Neural progenitor cell (in vitro differentiated cells): ENCODE results near the gene IGFBP6. TPM values are rescaled to one million over a fixed set of nuclear protein-coding genes. Genes with fewer than 3 reads are reported as not detected.

ENCODE experiments used
- DNase-seq: peaks from one replicate; pipeline ENCODE4 v3.0.0-alpha.2; 2016; ENCODE audit warnings: low spot score
- H2AFZ ChIP-seq: fragments of 200-600 bp; sonication (generic); replicated peaks from 2 replicates; pipeline ENCODE4 v1.6.1; 2016; ENCODE audit warnings: antibody characterized with exemption
- H3F3A ChIP-seq: fragments of 200-600 bp; sonication (generic); 2 replicates; pipeline ENCODE4 v1.6.1; 2016; ENCODE audit warnings: antibody characterized with exemption, low read depth
- H3K27ac ChIP-seq: fragments of 200-600 bp; sonication (generic); 2 replicates; pipeline ENCODE4 v1.5.1; 2016; ENCODE audit warnings: mild to moderate bottlenecking
- H3K27me3 ChIP-seq: fragments of 200-600 bp; sonication (generic); 2 replicates; pipeline ENCODE4 v1.6.1; 2016; ENCODE audit warnings: mild to moderate bottlenecking, moderate library complexity
- H3K36me3 ChIP-seq: fragments of 200-600 bp; sonication (generic); 2 replicates; pipeline ENCODE4 v1.5.1; 2016
- H3K4me1 ChIP-seq: fragments of 200-600 bp; sonication (generic); 2 replicates; pipeline ENCODE4 v1.6.1; 2016; ENCODE audit warnings: mixed run types
- H3K4me2 ChIP-seq: fragments of 200-600 bp; sonication (generic); 2 replicates; pipeline ENCODE4 v1.6.1; 2016
- H3K4me3 ChIP-seq: fragments of 200-600 bp; sonication (generic); 2 replicates; pipeline ENCODE4 v1.5.1; 2016
- H3K79me2 ChIP-seq: fragments of 200-600 bp; sonication (generic); 2 replicates; pipeline ENCODE4 v1.6.1; 2016; ENCODE audit warnings: low read depth
- H3K9ac ChIP-seq: fragments of 200-600 bp; sonication (generic); 2 replicates; pipeline ENCODE4 v1.6.1; 2016
- H3K9me3 ChIP-seq: fragments of 200-600 bp; sonication (generic); 2 replicates; pipeline ENCODE4 v1.5.1; 2016; ENCODE audit warnings: low read depth
- H4K20me1 ChIP-seq: fragments of 200-600 bp; sonication (generic); 2 replicates; pipeline ENCODE4 v1.6.1; 2016; ENCODE audit warnings: low read depth
- H3K27ac Mint-ChIP-seq: 3 replicates; pipeline ENCODE4 v1.8.0; 2021; ENCODE audit warnings: mixed read lengths
- H3K27me3 Mint-ChIP-seq: 2 replicates; pipeline ENCODE4 v1.8.0; 2022; ENCODE audit warnings: low read depth, mild to moderate bottlenecking, inconsistent platforms, moderate library complexity, mixed read lengths; ENCODE audit not compliant: insufficient read depth
- H3K36me3 Mint-ChIP-seq: 3 replicates; pipeline ENCODE4 v1.8.0; 2021; ENCODE audit warnings: mixed read lengths
- H3K4me1 Mint-ChIP-seq: 3 replicates; pipeline ENCODE4 v1.8.0; 2021; ENCODE audit warnings: mixed read lengths
- H3K4me3 Mint-ChIP-seq: 3 replicates; pipeline ENCODE4 v1.8.0; 2021; ENCODE audit warnings: mild to moderate bottlenecking, moderate library complexity, mixed read lengths
- H3K9me3 Mint-ChIP-seq: 3 replicates; pipeline ENCODE4 v1.8.0; 2020; ENCODE audit warnings: mixed read lengths
- EZH2 ChIP-seq: fragments of 200-600 bp; sonication (generic); IDR thresholded peaks from 2 replicates; pipeline ENCODE4 v1.6.1; 2017; ENCODE audit warnings: antibody characterized with exemption, mild to moderate bottlenecking, moderate library complexity
- EZH2phosphoT487 ChIP-seq: fragments of 200-600 bp; sonication (generic); IDR thresholded peaks from 2 replicates; pipeline ENCODE4 v1.6.1; 2017; ENCODE audit warnings: antibody characterized with exemption
- total RNA-seq: library from RNA; depleted of rRNA; stranded (reverse); fragments of >200 nt; gene quantifications from 2 replicates; pipeline ENCODE4 v1.2.3, GENCODE V29; 2015; ENCODE audit warnings: low replicate concordance
- TF ChIP-seq, protein P1 (sequence below): fragments of 200-600 bp; sonication (generic); IDR thresholded peaks from 2 replicates; pipeline ENCODE4 v1.5.1; 2017; ENCODE audit warnings: antibody characterized with exemption, mild to moderate bottlenecking

The IGFBP6 gene
- total RNA-seq, 1 donor from 2014 or later: 2.6 TPM

DNA sequence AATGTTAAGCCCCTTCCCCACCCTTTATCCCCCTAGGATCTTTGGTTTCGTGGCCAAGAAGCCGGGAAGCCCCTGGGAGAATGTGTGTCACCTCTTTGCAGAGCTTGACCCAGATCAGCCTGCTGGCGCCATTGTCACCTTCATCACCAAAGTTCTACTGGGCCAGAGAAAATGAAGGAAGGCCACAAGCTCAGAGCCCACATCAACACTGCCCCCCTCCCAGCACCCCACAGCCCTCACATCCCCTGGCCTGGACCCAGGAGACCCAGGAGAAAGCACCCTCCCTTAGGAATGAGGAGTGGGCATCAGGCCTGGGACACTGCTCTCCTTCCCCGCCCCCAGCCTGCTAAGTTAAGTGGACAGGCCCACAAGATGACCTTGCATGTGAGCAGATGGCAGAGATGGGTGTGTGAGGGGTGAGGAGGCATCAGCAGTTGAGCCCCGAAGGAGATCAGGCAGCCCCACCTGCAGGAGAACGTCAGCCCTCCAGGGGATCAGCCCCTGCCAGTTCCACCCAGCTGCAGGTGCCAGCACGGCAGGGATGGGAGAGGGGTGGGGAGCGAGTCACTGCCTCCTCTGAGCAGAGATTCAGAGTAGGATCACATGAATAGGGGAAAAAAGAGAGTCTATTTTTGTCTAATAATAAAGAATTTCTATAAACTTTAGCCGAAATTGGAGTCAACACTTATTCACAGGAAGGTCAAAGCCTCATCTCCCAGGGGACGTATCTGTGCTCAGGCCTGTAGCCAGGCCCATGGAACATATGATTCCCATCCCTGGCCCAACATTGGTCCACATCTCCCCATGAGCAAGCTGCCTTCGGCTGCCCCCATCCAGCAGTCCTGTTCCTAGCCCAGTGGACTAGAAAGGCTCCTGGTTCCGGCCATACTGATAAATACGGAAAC, 33.5 kb upstream of the IGFBP6 start:
- H3K4me1 ChIP-seq: no peaks in the 10 kb centered on the region
- H3K9me3 Mint-ChIP-seq: no peaks in the 10 kb centered on the region
- peaks cover 8% of the 10 kb centered on the region for H3K27me3 Mint-ChIP-seq
- no peak overlapping the region for H3K4me3 Mint-ChIP-seq
- H3K36me3 Mint-ChIP-seq: no peaks in the 10 kb centered on the region
- no peak overlapping the region for H3K27ac Mint-ChIP-seq
- no peak overlapping the region for H3K9ac ChIP-seq
- no peaks in the 10 kb centered on the region for H3K79me2 ChIP-seq
- no peak overlapping the region for H3K4me2 ChIP-seq
- H3K27me3 ChIP-seq: no peaks in the 10 kb centered on the region
- no peaks in the 10 kb centered on the region for H3F3A ChIP-seq
- peaks cover 3% of the 10 kb centered on the region for H3K4me1 Mint-ChIP-seq
- DNase-seq: no peak
- H3K27ac ChIP-seq: no peak overlapping the region
- H4K20me1 ChIP-seq: no peaks in the 10 kb centered on the region
- H3K9me3 ChIP-seq: no peaks in the 10 kb centered on the region
- no peaks in the 10 kb centered on the region for H3K36me3 ChIP-seq
- H2AFZ ChIP-seq: no peak overlapping the region
- TF ChIP-seq EZH2: no peak
- TF ChIP-seq, protein P1, sequence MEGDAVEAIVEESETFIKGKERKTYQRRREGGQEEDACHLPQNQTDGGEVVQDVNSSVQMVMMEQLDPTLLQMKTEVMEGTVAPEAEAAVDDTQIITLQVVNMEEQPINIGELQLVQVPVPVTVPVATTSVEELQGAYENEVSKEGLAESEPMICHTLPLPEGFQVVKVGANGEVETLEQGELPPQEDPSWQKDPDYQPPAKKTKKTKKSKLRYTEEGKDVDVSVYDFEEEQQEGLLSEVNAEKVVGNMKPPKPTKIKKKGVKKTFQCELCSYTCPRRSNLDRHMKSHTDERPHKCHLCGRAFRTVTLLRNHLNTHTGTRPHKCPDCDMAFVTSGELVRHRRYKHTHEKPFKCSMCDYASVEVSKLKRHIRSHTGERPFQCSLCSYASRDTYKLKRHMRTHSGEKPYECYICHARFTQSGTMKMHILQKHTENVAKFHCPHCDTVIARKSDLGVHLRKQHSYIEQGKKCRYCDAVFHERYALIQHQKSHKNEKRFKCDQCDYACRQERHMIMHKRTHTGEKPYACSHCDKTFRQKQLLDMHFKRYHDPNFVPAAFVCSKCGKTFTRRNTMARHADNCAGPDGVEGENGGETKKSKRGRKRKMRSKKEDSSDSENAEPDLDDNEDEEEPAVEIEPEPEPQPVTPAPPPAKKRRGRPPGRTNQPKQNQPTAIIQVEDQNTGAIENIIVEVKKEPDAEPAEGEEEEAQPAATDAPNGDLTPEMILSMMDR: no peak
- TF ChIP-seq EZH2phosphoT487: no peak
- H3K4me3 ChIP-seq: no peak overlapping the region

DNA sequence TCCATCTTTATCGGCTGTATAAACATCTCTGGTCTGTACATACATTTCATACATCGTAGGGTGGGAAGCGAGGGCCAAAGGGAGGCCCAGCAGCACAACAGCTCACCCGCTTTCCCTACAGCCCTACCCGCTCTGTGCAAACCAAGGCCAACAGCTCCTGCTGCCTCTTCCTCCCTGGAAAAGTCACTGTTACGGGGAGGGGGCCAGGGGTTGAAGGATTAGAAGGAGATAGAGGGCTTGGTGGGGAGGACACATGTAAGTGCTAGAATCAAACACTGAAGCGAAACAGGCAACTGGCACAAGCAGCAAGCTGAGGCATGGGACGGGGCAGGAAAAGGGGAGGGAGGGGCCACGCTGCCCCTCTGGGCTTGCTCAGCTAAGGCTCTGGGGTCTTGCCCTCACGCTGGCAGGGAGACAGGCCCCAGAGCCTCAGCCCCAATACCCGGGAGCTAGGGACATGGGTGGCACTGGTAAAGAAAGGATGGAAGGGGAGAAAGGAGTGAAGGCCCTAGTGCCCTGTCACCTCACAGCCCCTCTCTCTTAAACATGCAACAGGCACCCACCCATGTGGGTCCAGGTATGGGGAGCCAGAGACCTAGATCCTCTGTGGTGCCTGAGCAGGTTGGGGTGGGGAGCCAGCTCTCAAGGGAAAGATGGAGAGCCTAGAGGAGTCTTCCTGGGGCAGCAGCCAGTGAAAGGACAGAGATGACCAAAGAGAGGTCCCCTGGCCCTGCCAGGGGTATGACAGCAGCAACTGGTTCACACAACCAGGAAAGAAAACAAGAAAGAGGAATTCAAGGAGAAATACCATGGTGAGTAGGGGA, 32.6 kb upstream of the IGFBP6 start:
- Mint-ChIP-seq H3K4me1 (peaks cover 6% of the 10 kb centered on the region), H3K9me3 (no peaks in the 10 kb centered on the region), H3K27ac (no peak overlapping the region), H3K27me3 (peaks cover 8% of the 10 kb centered on the region), H3K36me3 (no peaks in the 10 kb centered on the region), H3K4me3 (no peak overlapping the region)
- no peak for DNase-seq
- Histone ChIP-seq H3K27me3 (no peaks in the 10 kb centered on the region), H2AFZ (no peak overlapping the region), H3K4me2 (no peak overlapping the region), H3K4me3 (no peak overlapping the region), H3F3A (no peaks in the 10 kb centered on the region), H4K20me1 (no peaks in the 10 kb centered on the region), H3K4me1 (no peaks in the 10 kb centered on the region), H3K36me3 (no peaks in the 10 kb centered on the region), H3K79me2 (no peaks in the 10 kb centered on the region), H3K9ac (no peak overlapping the region), H3K27ac (no peak overlapping the region), H3K9me3 (no peaks in the 10 kb centered on the region)
- TF ChIP-seq EZH2phosphoT487 (no peak), EZH2 (no peak)
- TF ChIP-seq, protein P1: no peak

DNA sequence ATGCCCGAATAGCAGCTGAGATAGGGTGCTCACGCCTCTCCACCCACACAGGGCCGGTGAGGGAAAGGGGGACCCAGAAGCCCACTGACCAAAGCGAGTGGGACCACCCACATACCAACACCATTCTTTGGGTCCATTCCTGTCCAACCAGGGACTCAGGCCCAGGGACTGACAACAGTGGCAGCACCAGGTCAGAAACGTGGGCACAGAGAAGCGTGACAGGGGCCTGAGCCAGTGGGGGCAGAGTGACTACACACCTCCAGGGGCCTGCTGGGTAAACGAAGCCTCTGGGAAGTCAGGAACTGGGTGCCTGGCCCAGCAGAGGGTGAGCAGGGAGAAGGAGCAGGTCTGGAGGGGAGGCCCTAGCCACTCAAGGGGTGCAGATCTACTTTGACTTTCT, 32.0 kb upstream of the IGFBP6 start:
- Histone ChIP-seq H3K36me3 (no peaks in the 10 kb centered on the region), H3K4me1 (no peaks in the 10 kb centered on the region), H3K79me2 (no peaks in the 10 kb centered on the region), H3K9ac (no peak overlapping the region), H3K27ac (no peak overlapping the region), H4K20me1 (no peaks in the 10 kb centered on the region), H3K9me3 (no peaks in the 10 kb centered on the region), H3K27me3 (no peaks in the 10 kb centered on the region), H3F3A (no peaks in the 10 kb centered on the region), H2AFZ (no peak overlapping the region), H3K4me2 (no peak overlapping the region), H3K4me3 (no peak overlapping the region)
- no peak overlapping the region for H3K4me3 Mint-ChIP-seq
- DNase-seq: no peak
- no peaks in the 10 kb centered on the region for H3K36me3 Mint-ChIP-seq
- TF ChIP-seq EZH2phosphoT487 (no peak), EZH2 (no peak)
- TF ChIP-seq, protein P1: no peak
- peaks cover 13% of the 10 kb centered on the region for H3K4me1 Mint-ChIP-seq
- H3K27ac Mint-ChIP-seq: no peak overlapping the region
- H3K27me3 Mint-ChIP-seq: peaks cover 8% of the 10 kb centered on the region
- no peaks in the 10 kb centered on the region for H3K9me3 Mint-ChIP-seq
